AG09319 (cell line): Measurements from ENCODE around the gene TRPM7.

Experiments
- DNase-seq: peaks from one replicate; pipeline ENCODE4 v3.0.0-alpha.2; 2010; ENCODE audit warnings: low read depth; ENCODE audit errors: extremely low read depth
- CTCF ChIP-seq: IDR thresholded peaks from 2 replicates; pipeline ENCODE4 v1.5.1; 2011; ENCODE audit warnings: low read depth, mild to moderate bottlenecking, inconsistent platforms, low read length, moderate library complexity

TRPM7 gene

DNA sequence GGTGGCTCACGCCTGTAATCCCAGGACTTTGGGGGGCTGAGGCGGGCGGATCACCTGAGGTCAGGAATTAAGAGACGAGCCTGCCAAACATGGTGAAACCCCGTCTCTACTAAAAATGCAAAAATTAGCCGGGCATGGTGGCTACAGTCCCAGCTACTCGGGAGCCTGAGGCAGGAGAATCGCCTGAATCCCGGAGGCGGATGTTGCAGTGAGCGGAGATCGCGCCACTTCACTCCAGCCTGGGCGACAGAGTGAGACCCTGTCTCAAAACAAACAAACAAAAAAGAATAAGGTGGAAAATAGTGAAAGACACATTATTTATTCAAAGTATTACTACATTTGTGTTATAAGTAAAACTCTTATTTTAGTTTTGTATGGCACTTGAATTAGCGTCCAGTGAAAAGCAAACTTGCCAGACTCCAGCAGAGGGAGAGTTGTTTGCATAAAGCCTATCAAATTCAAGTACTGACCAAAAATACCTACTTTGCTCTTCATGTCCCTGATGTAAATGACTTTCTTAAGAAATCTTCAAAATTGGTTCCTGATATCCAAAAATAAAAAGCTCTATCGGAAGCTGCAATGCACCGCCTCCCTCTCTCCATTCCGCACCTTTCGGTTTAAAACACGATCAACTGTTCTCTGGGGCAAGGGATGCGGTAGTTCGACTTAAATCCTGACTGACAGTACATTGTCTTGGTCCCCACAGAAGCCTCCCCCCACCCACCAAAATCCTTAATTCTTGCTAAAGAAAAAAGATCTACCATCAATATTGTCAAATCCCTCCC, 1.2 kb downstream of the TRPM7 start:
- DNase-seq: no peak
- TF ChIP-seq CTCF: peak; percentile 13

GRCh38 chr15:50681467-50681866, 5.1 kb downstream of the TRPM7 start:
- no peak for TF ChIP-seq CTCF
- no peak for DNase-seq

- DNase-seq: no peak
- no peak for TF ChIP-seq CTCF
These were observed 9.7 kb downstream of the TRPM7 start for GRCh38 chr15:50676799-50677483.

DNA sequence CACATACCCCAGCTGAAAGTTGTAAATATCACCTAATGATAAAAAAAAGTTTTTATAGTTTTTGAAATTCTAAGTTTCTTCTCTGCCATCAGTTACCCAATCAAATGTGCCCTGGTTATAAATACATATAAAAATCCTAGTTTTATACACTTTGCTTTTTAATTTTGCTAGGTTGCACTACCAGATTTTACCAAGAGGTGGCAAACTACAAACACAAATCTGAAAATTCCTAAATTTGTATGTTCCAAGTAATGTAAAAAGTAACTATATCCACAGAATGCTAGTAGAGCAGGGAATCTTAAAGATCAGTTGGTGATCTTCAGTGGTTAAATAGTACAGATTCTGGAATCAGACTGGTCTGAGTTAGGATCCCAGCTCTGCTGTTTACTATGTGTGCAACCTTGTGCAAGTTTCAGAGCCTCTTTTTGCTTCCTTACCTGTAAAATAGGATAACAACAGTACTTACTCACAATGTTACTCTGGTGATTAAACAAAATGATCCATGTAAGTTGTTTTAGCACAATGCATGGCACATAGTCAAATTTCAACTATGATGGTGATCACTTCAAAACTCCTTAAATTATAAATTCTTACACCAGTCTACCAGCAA, 11.0 kb downstream of the TRPM7 start:
- peak; percentile 65 for TF ChIP-seq CTCF
- DNase-seq: peak; percentile 22

DNA sequence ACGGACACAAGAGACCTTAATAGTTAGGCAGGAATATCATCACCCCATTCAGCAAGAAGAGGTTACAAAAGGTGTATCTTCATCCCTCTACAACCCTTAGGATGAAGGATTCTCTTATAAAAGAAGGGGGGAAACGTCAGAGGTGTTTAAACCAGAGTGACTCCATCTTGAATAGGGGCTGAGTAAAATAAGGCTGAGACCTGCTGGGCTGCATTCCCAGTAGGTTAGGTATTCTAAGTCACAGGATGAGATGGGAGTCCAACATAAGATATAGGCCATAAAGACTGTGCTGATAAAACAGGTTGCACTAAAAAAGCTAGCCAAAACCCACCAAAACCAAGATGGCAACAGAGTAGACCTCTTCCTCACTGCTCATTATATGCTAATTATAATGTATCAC, 16.5 kb downstream of the TRPM7 start:
- no peak for DNase-seq
- TF ChIP-seq CTCF: no peak

DNA sequence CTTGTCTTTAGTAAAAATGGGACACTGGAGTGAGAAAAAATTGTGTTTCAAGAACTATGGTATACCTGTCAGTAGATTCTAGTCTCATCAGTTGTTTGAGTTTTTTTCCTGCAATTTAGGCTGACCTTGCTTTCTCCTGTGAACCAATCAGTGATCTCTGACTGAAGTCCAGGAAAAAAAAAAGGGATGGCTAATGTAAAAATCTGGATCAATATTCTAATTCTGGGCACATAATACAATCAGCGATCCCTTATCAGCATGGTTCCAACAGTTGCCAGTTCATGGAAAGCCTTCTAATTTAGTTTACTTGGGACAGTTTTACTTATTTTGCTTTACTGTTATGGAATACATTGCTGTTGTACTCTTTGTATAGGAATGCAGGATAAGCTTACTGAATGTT, 17.0 kb downstream of the TRPM7 start:
- TF ChIP-seq CTCF: no peak
- DNase-seq: no peak

DNA sequence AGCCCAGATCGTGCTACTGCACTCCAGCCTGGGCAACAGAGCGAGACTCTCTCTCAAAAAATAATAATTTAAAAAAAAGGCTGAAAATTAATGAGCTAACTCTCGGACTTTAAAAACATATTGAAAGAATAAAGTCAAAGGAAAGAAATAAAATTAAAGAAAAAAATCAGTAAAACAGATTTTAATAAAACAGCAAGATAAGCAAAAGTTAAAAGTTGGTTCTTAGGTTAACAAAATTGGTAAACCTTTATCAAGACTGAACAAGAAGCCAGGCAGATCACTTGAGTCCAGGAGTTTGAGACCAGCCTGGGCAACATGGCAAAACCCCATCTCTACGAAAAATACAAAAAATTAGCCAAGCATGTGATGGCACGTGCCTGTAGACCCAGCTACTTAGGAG, 20.7 kb downstream of the TRPM7 start:
- no peak for TF ChIP-seq CTCF
- DNase-seq: no peak
